B cell (primary cell): ENCODE data around the gene OSBPL5. TPM values are rescaled to one million over a fixed set of nuclear protein-coding genes. Genes with fewer than 3 reads are reported as not detected.

ENCODE experiments used
- ATAC-seq: fragments of 200-7000 bp; cut with Tn5 transposase; one replicate; pipeline ENCODE4 v1.10.0; 2021; ENCODE audit warnings: low read depth, mild to moderate bottlenecking, moderate number of reproducible peaks, moderate library complexity
- CTCF ChIA-PET: fragments of 350-600 bp; sonication (Branson Sonifier 250); formaldehyde crosslinking; loops from one replicate; lab custom pipeline; 2021; ENCODE audit warnings: antibody characterized with exemption, inconsistent platforms; lab: Charles Lee
- POLR2A ChIA-PET: fragments of 350-600 bp; sonication (Branson Sonifier 250); formaldehyde crosslinking; loops from one replicate; lab custom pipeline; 2021; ENCODE audit warnings: antibody characterized with exemption; lab: Charles Lee
- DNase-seq: peaks from one replicate; pipeline ENCODE4 v3.0.0; 2013
- H2AFZ ChIP-seq: 2 replicates; pipeline ENCODE4 v1.6.1; 2012; ENCODE audit warnings: mild to moderate bottlenecking, low read depth, low read length; ENCODE audit not compliant: insufficient read depth, poor library complexity, severe bottlenecking
- H3K27ac ChIP-seq, 2 donors: 1 replicate in 1 of 2; 2 replicates in 1 of 2; pipeline ENCODE4 v1.5.1; 2012 to 2013; ENCODE audit warnings: low read length in 2 of 2, mild to moderate bottlenecking in 2 of 2, moderate library complexity in 1 of 2
- H3K27me3 ChIP-seq, 4 experiments: fragments of 200-600 bp in 1 of 4; sonication (generic) in 1 of 4; replicated peaks in 1 of 4; 1 replicate in 2 of 4; 2 replicates in 2 of 4; pipeline versions ENCODE4 v1.6.1 to v1.7.0; 2013 to 2016; ENCODE audit warnings: low read length in 3 of 4, mild to moderate bottlenecking in 2 of 4, mixed read lengths in 1 of 4, moderate library complexity in 1 of 4; ENCODE audit not compliant: insufficient read depth in 4 of 4, control insufficient read depth in 3 of 4; ENCODE audit errors: control extremely low read depth in 1 of 4
- H3K36me3 ChIP-seq, 2 experiments: replicated peaks in 1 of 2; 1 replicate in 1 of 2; 2 replicates in 1 of 2; pipeline versions ENCODE4 v1.6.1 to v1.7.1; 2013; ENCODE audit warnings: low read length in 1 of 2; ENCODE audit not compliant: insufficient read depth in 2 of 2, control insufficient read depth in 1 of 2; ENCODE audit errors: control extremely low read depth in 1 of 2, extremely low read depth in 1 of 2
- H3K4me1 ChIP-seq, 2 donors: fragments of 200-600 bp in 1 of 2; sonication (generic) in 1 of 2; 1 replicate in 1 of 2; 2 replicates in 1 of 2; pipeline versions ENCODE4 v1.5.1 to v1.6.1; 2013 to 2017; ENCODE audit warnings: low read length in 2 of 2; ENCODE audit not compliant: control insufficient read depth in 2 of 2, insufficient read depth in 2 of 2
- H3K4me2 ChIP-seq: replicated peaks from 2 replicates; pipeline ENCODE3; 2012; ENCODE audit warnings: mild to moderate bottlenecking, low read depth, low read length; ENCODE audit not compliant: poor library complexity, severe bottlenecking
- H3K4me3 ChIP-seq, 5 experiments: fragments of 200-600 bp in 1 of 5; sonication (generic) in 1 of 5; 1 replicate in 3 of 5; 2 replicates in 2 of 5; pipeline versions ENCODE4 v1.5.1 to v1.7.0; 2011 to 2016; ENCODE audit warnings: low read length in 4 of 5, mild to moderate bottlenecking in 4 of 5, low read depth in 2 of 5, control low read depth in 1 of 5, moderate library complexity in 1 of 5; ENCODE audit not compliant: insufficient read depth in 1 of 5; ENCODE audit errors: control extremely low read depth in 1 of 5, extremely low read depth in 1 of 5
- H3K79me2 ChIP-seq: fragments of 200-600 bp; sonication (generic); one replicate; pipeline ENCODE4 v1.6.0; 2016; ENCODE audit warnings: low read length; ENCODE audit not compliant: control insufficient read depth, insufficient read depth
- H3K9ac ChIP-seq: fragments of 200-600 bp; sonication (generic); 2 replicates; pipeline ENCODE4 v1.6.1; 2017; ENCODE audit warnings: mild to moderate bottlenecking, low read length, moderate library complexity
- H3K9me3 ChIP-seq, 3 donors: one replicate each; pipeline versions ENCODE4 v1.6.1 to v1.7.1; 2013; ENCODE audit warnings: low read length in 2 of 3; ENCODE audit not compliant: control insufficient read depth in 2 of 3, insufficient read depth in 1 of 3; ENCODE audit errors: control extremely low read depth in 1 of 3
- H4K20me1 ChIP-seq: 2 replicates; pipeline ENCODE4 v1.6.0; 2012; ENCODE audit warnings: mild to moderate bottlenecking, low read length; ENCODE audit not compliant: insufficient read depth, control insufficient read depth, poor library complexity, severe bottlenecking
- H3K27ac Mint-ChIP-seq: one replicate; pipeline ENCODE4 v1.8.0; 2021; ENCODE audit warnings: mixed read lengths
- H3K27me3 Mint-ChIP-seq: one replicate; pipeline ENCODE4 v1.8.0; 2021; ENCODE audit warnings: mixed read lengths
- H3K4me1 Mint-ChIP-seq: one replicate; pipeline ENCODE4 v1.8.0; 2021; ENCODE audit warnings: mixed read lengths
- H3K4me3 Mint-ChIP-seq: one replicate; pipeline ENCODE4 v1.8.0; 2021; ENCODE audit warnings: mixed read lengths
- H3K9me3 Mint-ChIP-seq: one replicate; pipeline ENCODE4 v1.8.0; 2022; ENCODE audit warnings: mixed read lengths; ENCODE audit not compliant: insufficient read depth
- CTCF ChIP-seq: fragments of 200-600 bp; IDR thresholded peaks from one replicate; pipeline ENCODE4 v1.8.0; 2022; ENCODE audit warnings: antibody characterized with exemption, mild to moderate bottlenecking
- EZH2 ChIP-seq: IDR thresholded peaks from 2 replicates; pipeline ENCODE4 v1.6.1; 2012; ENCODE audit warnings: borderline replicate concordance, low read depth, mild to moderate bottlenecking, moderate library complexity, low read length; ENCODE audit not compliant: insufficient read depth, poor library complexity, severe bottlenecking
- WGBS: methylation state at CpG from one replicate; pipeline ENCODE4 v1.1.5; 2013; ENCODE audit warnings: missing lambda C conversion rate; ENCODE audit not compliant: insufficient coverage; 5-methylcytosine and 5-hydroxymethylcytosine counted together
- intact Hi-C: fragments of 100-400 bp; cut with micrococcal nuclease; formaldehyde crosslinking; loops from one replicate; pipeline ENCODE4 v1.10.0; 2022
- polyA plus RNA-seq: library from polyadenylated mRNA; depleted of rRNA; stranded (reverse); fragments of >200 nt; gene quantifications from 2 replicates; pipeline ENCODE4 v1.2.3, GENCODE V29; 2012
- total RNA-seq, 2 donors: library from RNA; stranded (reverse); fragments of 120-200 nt in 1 of 2; gene quantifications; 1 replicate in 1 of 2; 2 replicates in 1 of 2; pipeline versions ENCODE4 v1.2.3 to v1.2.4, GENCODE V29; 2013 to 2022

The OSBPL5 gene
- total and polyA plus RNA-seq, 2 donors (not counting 1 experiment from before 2014, with no cell fraction given): 0.15 to 1.2 TPM

- Mint-ChIP-seq H3K27me3 (no peaks in the 10 kb centered on the region), H3K9me3 (no peaks in the 10 kb centered on the region), H3K4me1 (peaks cover 27% of the 10 kb centered on the region), H3K4me3 (no peak overlapping the region), H3K27ac (no peak overlapping the region)
- Histone ChIP-seq H3K4me3 (no peak overlapping the region), H3K27me3 (no peaks in the 10 kb centered on the region), H2AFZ (no peak overlapping the region), H4K20me1 (peaks cover 95% of the 10 kb centered on the region), H3K9ac (no peak overlapping the region), H3K9me3 (no peaks in the 10 kb centered on the region), H3K4me1 (peaks cover 7 to 26% of the 10 kb centered on the region in 2 donors), H3K36me3 (peaks cover 0 to 25% of the 10 kb centered on the region in 2 experiments), H3K4me2 (no peak overlapping the region), H3K27ac (no peak overlapping the region), H3K79me2 (peaks cover 91% of the 10 kb centered on the region)
- POLR2A ChIA-PET: no interaction called here
- ATAC-seq (no peak), DNase-seq (no peak)
- CTCF ChIA-PET: interaction anchor here (0.7 to 3.0 kb wide), 4 partner anchors 10 to 117 kb away, joined by 3 to 10 read pairs (median 6); no protein-coding TSS in a partner anchor
- intact Hi-C loops: no loop called here
- 100% methylated on average over 3 of the region's 8 CpGs for WGBS
- TF ChIP-seq CTCF (no peak), EZH2 (no peak)
These were observed 118.5 kb downstream of the OSBPL5 start for GRCh38 chr11:3046641-3047040.

- Mint-ChIP-seq H3K27me3 (no peaks in the 10 kb centered on the region), H3K4me1 (peaks cover 22% of the 10 kb centered on the region), H3K4me3 (no peak overlapping the region), H3K9me3 (no peaks in the 10 kb centered on the region), H3K27ac (no peak overlapping the region)
- Histone ChIP-seq H3K79me2 (peaks cover 87% of the 10 kb centered on the region), H3K9me3 (no peaks in the 10 kb centered on the region), H4K20me1 (peaks cover 94% of the 10 kb centered on the region), H3K36me3 (peaks cover 0 to 29% of the 10 kb centered on the region in 2 experiments), H3K27ac (no peak overlapping the region), H3K9ac (no peak overlapping the region), H3K27me3 (no peaks in the 10 kb centered on the region), H3K4me2 (no peak overlapping the region), H2AFZ (no peak overlapping the region), H3K4me1 (peaks cover 5 to 22% of the 10 kb centered on the region in 2 donors), H3K4me3 (no peak overlapping the region)
- no peak for TF ChIP-seq EZH2
- no peak for TF ChIP-seq CTCF
- WGBS: 96% methylated on average over 11 of the region's 12 CpGs
- no peak for ATAC-seq
- ChIA-PET POLR2A (no interaction called here), CTCF (interaction anchor here (1.7 to 3.0 kb wide), 2 partner anchors 9 to 45 kb away, joined by 5 to 10 read pairs; no protein-coding TSS in a partner anchor)
- intact Hi-C loops: no loop called here
- DNase-seq: no peak
These were observed 118.9 kb downstream of the OSBPL5 start for GRCh38 chr11:3046190-3046589.
